ENCODE measurements around the gene OSBPL6. TPM values are rescaled to one million over a fixed set of nuclear protein-coding genes. Genes with fewer than 3 reads are reported as not detected.
"Not testable (repeated sequence)": the region's sequence is repeated elsewhere in the genome, so short reads cannot be mapped to it uniquely, and the experiment has no call there.

The OSBPL6 gene
- polyA plus RNA-seq, 1 donor from 2014 or later, result 12.8 TPM

DNA sequence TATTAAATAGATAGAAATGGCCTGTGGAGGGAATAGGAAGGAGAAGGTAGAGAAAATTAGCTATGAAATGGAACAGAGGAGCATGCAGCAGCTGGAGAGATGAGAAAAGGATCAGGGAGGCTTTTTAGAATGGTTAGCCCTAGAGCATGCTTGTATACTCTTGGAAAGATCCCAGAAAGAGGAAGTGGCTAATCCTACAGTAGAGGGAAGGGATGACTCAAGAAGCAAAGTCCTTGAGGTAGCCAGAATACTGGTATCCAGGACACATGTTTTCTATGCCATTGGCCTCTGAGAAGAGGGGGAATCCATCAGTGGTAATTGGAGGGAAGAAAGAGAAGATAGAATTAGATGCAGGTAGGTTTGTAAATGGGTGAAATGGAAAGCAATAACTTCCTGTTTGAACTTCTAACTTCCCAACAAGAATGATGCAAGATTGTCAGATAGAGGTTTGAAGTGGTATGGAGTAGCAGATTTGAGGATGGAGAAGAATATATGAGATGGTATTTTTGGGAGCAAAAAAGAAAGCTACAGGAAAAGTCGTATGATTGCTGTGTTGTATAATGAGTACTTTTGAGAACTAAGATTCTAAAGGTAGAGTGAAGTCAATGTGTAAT, 17.1 kb upstream of the OSBPL6 start:
- H3K9me3 ChIP-seq (ENCODE audit: low read length), result no peaks in the 10 kb centered on the region
- no peaks in the 10 kb centered on the region for H4K20me1 ChIP-seq (ENCODE audit: insufficient read depth)
- no peaks in the 10 kb centered on the region for H3K79me2 ChIP-seq (replicated peaks; ENCODE audit: insufficient read depth, low read length)
- H3K4me3 ChIP-seq (ENCODE audit: low read length), result no peak overlapping the region
- no peak overlapping the region for H3K27ac ChIP-seq (ENCODE audit: low read length)
- no peak for TF ChIP-seq TAF1 (IDR thresholded peaks at IDR 0.05; ENCODE audit: low read depth)
- TF ChIP-seq RAD21 (conservative IDR thresholded peaks at IDR 0.05), result no peak
- TF ChIP-seq EP300 (conservative IDR thresholded peaks at IDR 0.05; ENCODE audit: poor library complexity, severe bottlenecking), result no peak
- TF ChIP-seq, protein P1, sequence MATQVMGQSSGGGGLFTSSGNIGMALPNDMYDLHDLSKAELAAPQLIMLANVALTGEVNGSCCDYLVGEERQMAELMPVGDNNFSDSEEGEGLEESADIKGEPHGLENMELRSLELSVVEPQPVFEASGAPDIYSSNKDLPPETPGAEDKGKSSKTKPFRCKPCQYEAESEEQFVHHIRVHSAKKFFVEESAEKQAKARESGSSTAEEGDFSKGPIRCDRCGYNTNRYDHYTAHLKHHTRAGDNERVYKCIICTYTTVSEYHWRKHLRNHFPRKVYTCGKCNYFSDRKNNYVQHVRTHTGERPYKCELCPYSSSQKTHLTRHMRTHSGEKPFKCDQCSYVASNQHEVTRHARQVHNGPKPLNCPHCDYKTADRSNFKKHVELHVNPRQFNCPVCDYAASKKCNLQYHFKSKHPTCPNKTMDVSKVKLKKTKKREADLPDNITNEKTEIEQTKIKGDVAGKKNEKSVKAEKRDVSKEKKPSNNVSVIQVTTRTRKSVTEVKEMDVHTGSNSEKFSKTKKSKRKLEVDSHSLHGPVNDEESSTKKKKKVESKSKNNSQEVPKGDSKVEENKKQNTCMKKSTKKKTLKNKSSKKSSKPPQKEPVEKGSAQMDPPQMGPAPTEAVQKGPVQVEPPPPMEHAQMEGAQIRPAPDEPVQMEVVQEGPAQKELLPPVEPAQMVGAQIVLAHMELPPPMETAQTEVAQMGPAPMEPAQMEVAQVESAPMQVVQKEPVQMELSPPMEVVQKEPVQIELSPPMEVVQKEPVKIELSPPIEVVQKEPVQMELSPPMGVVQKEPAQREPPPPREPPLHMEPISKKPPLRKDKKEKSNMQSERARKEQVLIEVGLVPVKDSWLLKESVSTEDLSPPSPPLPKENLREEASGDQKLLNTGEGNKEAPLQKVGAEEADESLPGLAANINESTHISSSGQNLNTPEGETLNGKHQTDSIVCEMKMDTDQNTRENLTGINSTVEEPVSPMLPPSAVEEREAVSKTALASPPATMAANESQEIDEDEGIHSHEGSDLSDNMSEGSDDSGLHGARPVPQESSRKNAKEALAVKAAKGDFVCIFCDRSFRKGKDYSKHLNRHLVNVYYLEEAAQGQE (IDR thresholded peaks at IDR 0.05; ENCODE audit: borderline replicate concordance), result no peak
- no peak for TF ChIP-seq SMC3 (conservative IDR thresholded peaks at IDR 0.05; ENCODE audit: poor library complexity)
- TF ChIP-seq POLR2AphosphoS5 (IDR thresholded peaks at IDR 0.05), result no peak
- TF ChIP-seq, protein P2, sequence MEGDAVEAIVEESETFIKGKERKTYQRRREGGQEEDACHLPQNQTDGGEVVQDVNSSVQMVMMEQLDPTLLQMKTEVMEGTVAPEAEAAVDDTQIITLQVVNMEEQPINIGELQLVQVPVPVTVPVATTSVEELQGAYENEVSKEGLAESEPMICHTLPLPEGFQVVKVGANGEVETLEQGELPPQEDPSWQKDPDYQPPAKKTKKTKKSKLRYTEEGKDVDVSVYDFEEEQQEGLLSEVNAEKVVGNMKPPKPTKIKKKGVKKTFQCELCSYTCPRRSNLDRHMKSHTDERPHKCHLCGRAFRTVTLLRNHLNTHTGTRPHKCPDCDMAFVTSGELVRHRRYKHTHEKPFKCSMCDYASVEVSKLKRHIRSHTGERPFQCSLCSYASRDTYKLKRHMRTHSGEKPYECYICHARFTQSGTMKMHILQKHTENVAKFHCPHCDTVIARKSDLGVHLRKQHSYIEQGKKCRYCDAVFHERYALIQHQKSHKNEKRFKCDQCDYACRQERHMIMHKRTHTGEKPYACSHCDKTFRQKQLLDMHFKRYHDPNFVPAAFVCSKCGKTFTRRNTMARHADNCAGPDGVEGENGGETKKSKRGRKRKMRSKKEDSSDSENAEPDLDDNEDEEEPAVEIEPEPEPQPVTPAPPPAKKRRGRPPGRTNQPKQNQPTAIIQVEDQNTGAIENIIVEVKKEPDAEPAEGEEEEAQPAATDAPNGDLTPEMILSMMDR (IDR thresholded peaks at IDR 0.05; ENCODE audit: poor library complexity, severe bottlenecking), result no peak
- no peak for TF ChIP-seq EZH2 (IDR thresholded peaks at IDR 0.05; ENCODE audit: borderline replicate concordance, insufficient read depth, low read length, poor library complexity, severe bottlenecking)
- TF ChIP-seq MXI1 (conservative IDR thresholded peaks at IDR 0.05; ENCODE audit: poor library complexity, severe bottlenecking), result no peak
- H3K27me3 ChIP-seq (ENCODE audit: insufficient read depth, low read depth, low read length), result no peaks in the 10 kb centered on the region
- no peaks in the 10 kb centered on the region for H3K9me2 ChIP-seq (ENCODE audit: insufficient read depth, low read length)
- no peak overlapping the region for H3K4me2 ChIP-seq (ENCODE audit: low read length)
- no peak overlapping the region for H3K9ac ChIP-seq (ENCODE audit: low read length)
- H3K36me3 ChIP-seq (ENCODE audit: insufficient read depth, low read length), result no peaks in the 10 kb centered on the region
- H3F3A ChIP-seq (ENCODE audit: insufficient read depth, low read length, poor library complexity, severe bottlenecking), result no peaks in the 10 kb centered on the region
- H2AFZ ChIP-seq (ENCODE audit: low read depth, low read length), result no peak overlapping the region

- H3K27ac ChIP-seq (ENCODE audit: low read length); H2AFZ ChIP-seq (ENCODE audit: low read depth, low read length); H3K9me3 ChIP-seq (ENCODE audit: low read length); H3F3A ChIP-seq (ENCODE audit: insufficient read depth, low read length, poor library complexity, severe bottlenecking); H3K27me3 ChIP-seq (ENCODE audit: insufficient read depth, low read depth, low read length); H3K36me3 ChIP-seq (ENCODE audit: insufficient read depth, low read length); H3K4me2 ChIP-seq (ENCODE audit: low read length); H4K20me1 ChIP-seq (ENCODE audit: insufficient read depth); H3K79me2 ChIP-seq (replicated peaks; ENCODE audit: insufficient read depth, low read length); H3K4me3 ChIP-seq (ENCODE audit: low read length); H3K9ac ChIP-seq (ENCODE audit: low read length); H3K9me2 ChIP-seq (ENCODE audit: insufficient read depth, low read length): not testable (repeated sequence)
Measured at GRCh38 chr2:178180648-178181047, 13.7 kb upstream of the OSBPL6 start.

- Histone ChIP-seq H4K20me1 (ENCODE audit: insufficient read depth) (no peaks in the 10 kb centered on the region), H3K9me3 (ENCODE audit: low read length) (no peaks in the 10 kb centered on the region), H3K36me3 (ENCODE audit: insufficient read depth, low read length) (no peaks in the 10 kb centered on the region), H2AFZ (ENCODE audit: low read depth, low read length) (no peak overlapping the region), H3K9me2 (ENCODE audit: insufficient read depth, low read length) (no peaks in the 10 kb centered on the region), H3F3A (ENCODE audit: insufficient read depth, low read length, poor library complexity, severe bottlenecking) (no peaks in the 10 kb centered on the region), H3K27ac (ENCODE audit: low read length) (no peak overlapping the region), H3K4me3 (ENCODE audit: low read length) (no peak overlapping the region), H3K27me3 (ENCODE audit: insufficient read depth, low read depth, low read length) (peaks cover 17% of the 10 kb centered on the region), H3K79me2 (replicated peaks; ENCODE audit: insufficient read depth, low read length) (no peaks in the 10 kb centered on the region), H3K4me2 (ENCODE audit: low read length) (no peak overlapping the region), H3K9ac (ENCODE audit: low read length) (no peak overlapping the region)
- TF ChIP-seq, protein P1 (IDR thresholded peaks at IDR 0.05; ENCODE audit: borderline replicate concordance), result no peak
- no peak for TF ChIP-seq EP300 (conservative IDR thresholded peaks at IDR 0.05; ENCODE audit: poor library complexity, severe bottlenecking)
- no peak for TF ChIP-seq POLR2AphosphoS5 (IDR thresholded peaks at IDR 0.05)
- no peak for TF ChIP-seq RAD21 (conservative IDR thresholded peaks at IDR 0.05)
- no peak for TF ChIP-seq MXI1 (conservative IDR thresholded peaks at IDR 0.05; ENCODE audit: poor library complexity, severe bottlenecking)
- no peak for TF ChIP-seq TAF1 (IDR thresholded peaks at IDR 0.05; ENCODE audit: low read depth)
- TF ChIP-seq, protein P2 (IDR thresholded peaks at IDR 0.05; ENCODE audit: poor library complexity, severe bottlenecking), result no peak
- no peak for TF ChIP-seq EZH2 (IDR thresholded peaks at IDR 0.05; ENCODE audit: borderline replicate concordance, insufficient read depth, low read length, poor library complexity, severe bottlenecking)
- TF ChIP-seq SMC3 (conservative IDR thresholded peaks at IDR 0.05; ENCODE audit: poor library complexity), result no peak
Measured at GRCh38 chr2:178187861-178188260, 6.5 kb upstream of the OSBPL6 start.
